ENCODE results near the gene GPR52.

GPR52 gene

DNA sequence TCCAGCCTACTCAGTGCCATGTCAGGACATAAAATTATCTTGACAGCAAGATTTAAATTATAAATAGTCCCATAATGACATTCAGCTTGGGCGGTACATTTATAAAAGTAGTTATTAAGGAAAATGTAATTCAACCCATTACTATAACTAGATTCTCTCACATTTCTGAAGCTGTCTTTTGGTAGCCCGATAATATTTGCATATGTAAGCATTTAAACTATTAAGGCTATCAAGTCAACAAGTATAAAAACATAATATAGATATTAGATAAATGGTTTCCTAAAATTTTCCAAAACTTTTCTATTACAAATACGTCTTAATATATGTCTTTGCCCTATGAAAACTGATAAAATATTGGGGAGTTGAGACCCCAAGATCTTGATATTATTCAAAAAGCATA is 21.6 kb upstream of the GPR52 start:
- DNase-seq (ENCODE audit: extremely low read depth, low read depth), result no peak
- no peak overlapping the region for H3K4me3 ChIP-seq (replicated peaks; ENCODE audit: low read depth, low read length)
- TF ChIP-seq, protein P1, sequence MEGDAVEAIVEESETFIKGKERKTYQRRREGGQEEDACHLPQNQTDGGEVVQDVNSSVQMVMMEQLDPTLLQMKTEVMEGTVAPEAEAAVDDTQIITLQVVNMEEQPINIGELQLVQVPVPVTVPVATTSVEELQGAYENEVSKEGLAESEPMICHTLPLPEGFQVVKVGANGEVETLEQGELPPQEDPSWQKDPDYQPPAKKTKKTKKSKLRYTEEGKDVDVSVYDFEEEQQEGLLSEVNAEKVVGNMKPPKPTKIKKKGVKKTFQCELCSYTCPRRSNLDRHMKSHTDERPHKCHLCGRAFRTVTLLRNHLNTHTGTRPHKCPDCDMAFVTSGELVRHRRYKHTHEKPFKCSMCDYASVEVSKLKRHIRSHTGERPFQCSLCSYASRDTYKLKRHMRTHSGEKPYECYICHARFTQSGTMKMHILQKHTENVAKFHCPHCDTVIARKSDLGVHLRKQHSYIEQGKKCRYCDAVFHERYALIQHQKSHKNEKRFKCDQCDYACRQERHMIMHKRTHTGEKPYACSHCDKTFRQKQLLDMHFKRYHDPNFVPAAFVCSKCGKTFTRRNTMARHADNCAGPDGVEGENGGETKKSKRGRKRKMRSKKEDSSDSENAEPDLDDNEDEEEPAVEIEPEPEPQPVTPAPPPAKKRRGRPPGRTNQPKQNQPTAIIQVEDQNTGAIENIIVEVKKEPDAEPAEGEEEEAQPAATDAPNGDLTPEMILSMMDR (IDR thresholded peaks at IDR 0.05; ENCODE audit: low read depth, low read length, missing control alignments), result no peak

- H3K4me3 ChIP-seq (replicated peaks; ENCODE audit: low read depth, low read length), result no peak overlapping the region
- no peak for DNase-seq (ENCODE audit: extremely low read depth, low read depth)
- TF ChIP-seq, protein P1 (IDR thresholded peaks at IDR 0.05; ENCODE audit: low read depth, low read length, missing control alignments), result no peak
Measured at GRCh38 chr1:174428033-174428432, 19.7 kb upstream of the GPR52 start.

DNA sequence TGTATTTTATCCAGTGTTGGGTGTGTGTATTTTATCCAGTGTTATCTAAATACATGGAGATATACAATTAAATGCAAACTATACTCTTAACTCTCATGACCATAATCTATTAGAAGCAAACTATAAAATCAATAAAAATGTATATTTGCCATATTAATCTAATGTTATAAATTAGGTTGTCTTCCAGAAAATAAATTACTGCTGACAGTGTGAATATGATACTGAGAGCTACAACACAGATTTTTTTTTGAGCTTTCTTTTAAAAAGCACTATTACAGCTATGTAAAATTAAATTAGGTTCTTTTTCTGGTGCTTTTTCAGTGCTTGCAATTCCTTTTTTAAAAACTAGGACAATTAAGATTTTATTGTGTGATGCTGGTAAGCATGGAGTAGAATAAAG is 19.0 kb upstream of the GPR52 start:
- DNase-seq (ENCODE audit: extremely low read depth, low read depth), result no peak
- TF ChIP-seq, protein P1 (IDR thresholded peaks at IDR 0.05; ENCODE audit: low read depth, low read length, missing control alignments), result no peak
- H3K4me3 ChIP-seq (replicated peaks; ENCODE audit: low read depth, low read length), result no peak overlapping the region

DNA sequence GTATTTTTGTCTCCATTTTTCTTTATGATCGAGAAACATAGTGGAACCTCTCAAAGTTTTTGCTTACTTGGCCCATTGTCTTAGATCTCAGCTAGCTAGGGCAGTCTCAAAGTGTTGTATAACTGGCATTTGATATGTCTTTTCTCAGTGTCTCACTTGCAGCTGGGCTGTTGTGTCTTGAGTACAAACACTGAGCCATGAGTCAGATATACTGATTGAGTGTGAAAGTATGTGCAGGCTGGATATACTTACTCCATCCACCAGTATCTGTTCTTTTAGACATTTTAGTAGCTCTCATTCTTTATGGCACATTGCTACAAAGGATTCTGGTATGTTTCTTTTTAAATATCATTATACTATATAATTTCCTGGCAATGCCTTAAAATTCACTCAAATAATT is 14.3 kb upstream of the GPR52 start:
- DNase-seq (ENCODE audit: extremely low read depth, low read depth), result peak; percentile 2
- TF ChIP-seq, protein P1 (IDR thresholded peaks at IDR 0.05; ENCODE audit: low read depth, low read length, missing control alignments), result no peak
- no peak overlapping the region for H3K4me3 ChIP-seq (replicated peaks; ENCODE audit: low read depth, low read length)

- no peak for DNase-seq (ENCODE audit: extremely low read depth, low read depth)
- TF ChIP-seq, protein P1 (IDR thresholded peaks at IDR 0.05; ENCODE audit: low read depth, low read length, missing control alignments), result no peak
- no peak overlapping the region for H3K4me3 ChIP-seq (replicated peaks; ENCODE audit: low read depth, low read length)
Measured at GRCh38 chr1:174445351-174445750, 2.4 kb upstream of the GPR52 start.

- DNase-seq (ENCODE audit: extremely low read depth, low read depth), result no peak
- TF ChIP-seq, protein P1 (IDR thresholded peaks at IDR 0.05; ENCODE audit: low read depth, low read length, missing control alignments), result no peak
Measured at GRCh38 chr1:174445817-174446216, 1.9 kb upstream of the GPR52 start.

GRCh38 chr1:174448531-174448883 is 743 bp downstream of the GPR52 start:
- no peak overlapping the region for H3K4me3 ChIP-seq (replicated peaks; ENCODE audit: low read depth, low read length)
- DNase-seq (ENCODE audit: extremely low read depth, low read depth), result no peak
- TF ChIP-seq, protein P1 (IDR thresholded peaks at IDR 0.05; ENCODE audit: low read depth, low read length, missing control alignments), result no peak

More at GRCh38 chr1:174445817-174446216, 1.9 kb upstream of the GPR52 start:
- no peak overlapping the region for H3K4me3 ChIP-seq (replicated peaks; ENCODE audit: low read depth, low read length)
